NCI-H524 (cell line): ENCODE data around the gene CD180.

Experiments used
- DNase-seq, 2 experiments: peaks; one replicate each; lab custom pipeline; 2025; lab: John Stamatoyannopoulos, UW

Gene CD180

DNA sequence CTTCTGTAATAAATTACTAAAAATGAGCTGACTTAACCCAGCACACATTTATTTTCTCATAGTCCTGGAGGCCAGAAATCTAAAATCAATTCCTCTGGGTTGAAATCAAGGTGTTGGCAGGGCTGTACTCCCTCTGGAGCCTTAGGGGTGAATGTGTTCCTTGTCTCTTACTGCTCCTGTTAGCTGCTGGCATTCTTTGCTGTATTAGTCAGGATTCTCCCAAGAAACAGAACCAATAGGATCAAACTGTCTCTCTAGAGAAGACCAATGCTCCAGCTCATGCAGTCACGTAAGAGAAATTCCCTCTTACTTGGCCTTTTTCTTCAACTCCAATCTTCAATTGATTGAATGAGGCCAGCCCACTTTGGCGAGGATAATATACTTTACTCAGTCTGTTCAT, 15.3 kb upstream of the CD180 start:
- no peak for DNase-seq

DNA sequence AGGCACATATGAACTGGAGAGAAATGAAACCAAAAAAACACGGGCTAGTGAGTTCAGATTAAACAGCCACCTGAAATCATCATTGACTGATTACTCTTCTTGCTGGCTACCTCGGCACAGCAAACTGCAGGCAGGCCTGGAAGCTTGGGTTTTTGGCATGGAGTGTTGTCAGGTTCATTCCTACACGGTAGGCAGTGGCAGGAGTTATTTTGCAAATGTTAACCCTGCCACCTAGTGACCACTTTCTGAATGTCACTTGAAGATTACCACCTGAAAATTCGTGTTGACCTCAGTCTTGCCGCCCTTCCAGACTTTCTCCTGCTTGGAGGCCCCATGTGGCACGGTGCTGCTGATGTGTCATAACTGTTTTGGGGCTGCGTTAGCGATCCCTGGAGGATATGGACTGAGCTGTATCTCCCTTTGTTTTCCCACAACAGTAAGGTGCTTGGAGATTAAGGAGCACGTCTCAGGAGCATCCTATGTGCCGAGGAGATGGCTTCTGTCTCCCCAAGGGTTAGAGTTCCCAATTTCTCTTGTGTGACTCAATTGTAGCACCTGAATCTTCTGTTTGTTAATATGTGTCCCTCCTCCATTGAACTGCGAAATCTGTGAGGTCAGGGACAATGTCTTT, 12.7 kb upstream of the CD180 start:
- peak; percentile 48 to 85 for DNase-seq

DNA sequence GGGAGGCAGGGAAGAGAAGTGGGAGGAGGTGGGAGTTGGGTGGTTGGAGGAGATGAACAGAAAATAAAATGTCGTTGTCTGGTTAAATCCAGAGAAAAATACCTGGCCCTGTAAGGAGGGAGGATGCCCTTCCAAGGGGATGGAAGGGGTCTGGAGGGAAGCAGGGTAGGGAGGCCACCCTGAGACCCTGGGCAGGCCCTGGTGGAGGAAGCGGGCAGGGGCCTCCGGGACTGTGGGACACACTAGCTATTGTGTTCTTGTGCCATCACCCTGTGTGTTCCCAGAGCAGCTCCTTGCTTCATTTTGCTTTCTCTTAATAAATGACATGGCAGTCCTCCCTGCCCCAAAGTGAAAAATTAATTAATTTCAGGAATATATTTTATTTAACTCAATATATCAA, 11.8 kb upstream of the CD180 start:
- DNase-seq = no peak

DNA sequence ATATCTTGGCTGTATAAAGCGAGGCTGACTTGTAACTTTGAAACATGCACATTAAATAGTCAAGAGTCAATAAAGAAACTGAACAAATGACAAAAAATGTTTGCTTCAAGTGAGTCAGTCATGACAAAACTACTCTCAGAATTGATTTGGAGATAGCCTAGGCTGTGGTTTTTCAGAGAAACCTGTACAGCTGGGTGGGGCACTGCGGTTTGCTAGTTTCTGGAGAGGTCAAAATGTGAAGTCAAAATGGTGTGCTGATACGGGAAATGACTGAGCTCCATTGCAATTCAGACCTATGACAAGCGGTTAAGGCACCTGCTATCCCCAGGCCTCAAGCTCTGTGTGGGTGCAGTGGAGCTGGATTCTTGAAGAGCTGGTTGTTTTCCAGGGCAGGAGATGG, 10.3 kb upstream of the CD180 start:
- no peak for DNase-seq

DNA sequence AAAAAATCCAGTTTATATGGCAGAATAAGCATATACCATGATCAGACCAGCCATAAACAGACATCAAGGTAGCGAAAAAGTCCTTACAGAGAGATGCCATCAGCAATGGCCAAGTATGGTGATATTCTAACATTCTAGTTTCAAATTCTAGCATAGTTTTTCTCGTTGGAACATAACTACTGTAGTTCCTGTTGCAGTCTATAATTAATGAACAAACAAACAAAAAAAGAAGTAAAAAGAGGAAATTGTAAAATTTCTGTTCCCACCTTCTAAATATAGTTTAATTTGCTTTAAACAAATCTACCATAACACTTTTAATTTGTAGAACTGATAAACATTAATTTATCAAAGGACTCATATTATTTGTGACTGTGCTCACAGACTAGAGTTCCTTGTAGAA, 9.9 kb upstream of the CD180 start:
- DNase-seq = no peak

GRCh38 chr5:67205981-67206380, 9.4 kb upstream of the CD180 start:
- no peak for DNase-seq

DNA sequence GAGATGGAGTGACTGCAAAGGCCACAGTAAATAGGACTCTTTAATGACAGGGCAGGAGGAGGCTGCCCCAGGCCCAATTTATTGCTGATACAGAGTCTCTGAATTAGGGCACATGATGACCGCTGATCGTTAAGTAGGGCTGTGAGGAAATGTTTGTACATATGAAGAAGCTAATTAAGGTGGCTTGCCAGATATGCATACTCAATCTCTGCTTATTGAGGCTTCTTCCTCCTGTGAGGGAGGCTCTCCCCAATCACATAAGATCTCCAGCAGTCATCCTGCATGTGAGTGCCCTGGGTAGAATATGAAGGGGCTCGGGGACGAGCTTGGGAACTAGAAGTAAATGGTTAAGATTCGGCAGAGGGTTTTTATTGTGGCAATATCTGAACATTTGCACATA, 8.2 kb upstream of the CD180 start:
- DNase-seq = peak in 1 of 2 experiments; percentile 32

GRCh38 chr5:67203701-67204074, 7.1 kb upstream of the CD180 start:
- DNase-seq = no peak

DNA sequence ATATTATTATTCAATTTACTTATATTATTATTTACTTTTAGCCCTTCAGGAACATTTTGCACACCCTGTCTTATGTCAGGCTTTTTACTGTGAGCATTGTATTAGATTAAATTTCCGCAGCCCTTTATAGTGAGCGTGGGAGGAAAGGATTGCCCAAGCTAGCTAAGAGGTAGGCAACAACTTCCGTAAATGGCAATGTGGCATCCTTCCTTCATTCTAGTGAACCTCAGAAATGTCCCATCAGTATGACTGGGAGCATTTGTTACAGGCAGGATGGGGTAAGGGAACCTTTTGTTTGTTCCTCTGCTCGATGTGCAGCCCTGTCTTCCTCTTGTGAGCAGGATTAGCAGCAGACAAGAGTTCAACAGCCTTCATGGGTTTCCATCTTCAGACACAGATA, 6.2 kb upstream of the CD180 start:
- DNase-seq = no peak

- DNase-seq = no peak
Measured at GRCh38 chr5:67201897-67202549, 5.4 kb upstream of the CD180 start.

GRCh38 chr5:67200809-67201562, 4.4 kb upstream of the CD180 start:
- DNase-seq = no peak

DNA sequence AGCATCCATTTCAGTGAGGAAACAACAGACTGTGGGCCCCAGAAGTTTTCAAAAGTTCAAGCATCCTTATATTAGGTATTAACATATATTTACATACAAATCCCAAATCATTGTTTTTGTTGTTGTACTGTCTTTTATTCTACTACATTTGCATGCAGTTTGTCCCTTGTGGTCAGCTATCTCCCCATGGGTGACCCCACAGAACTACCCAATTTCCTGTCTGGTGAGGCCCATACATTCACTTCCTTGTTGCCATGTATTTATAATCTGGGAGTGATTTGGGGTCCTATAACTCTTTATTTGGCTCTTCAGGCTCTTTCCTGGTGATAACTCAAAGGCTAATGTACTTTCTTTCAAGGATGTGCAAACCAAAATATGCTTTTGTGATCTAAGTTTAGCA, 3.3 kb upstream of the CD180 start:
- no peak for DNase-seq

DNA sequence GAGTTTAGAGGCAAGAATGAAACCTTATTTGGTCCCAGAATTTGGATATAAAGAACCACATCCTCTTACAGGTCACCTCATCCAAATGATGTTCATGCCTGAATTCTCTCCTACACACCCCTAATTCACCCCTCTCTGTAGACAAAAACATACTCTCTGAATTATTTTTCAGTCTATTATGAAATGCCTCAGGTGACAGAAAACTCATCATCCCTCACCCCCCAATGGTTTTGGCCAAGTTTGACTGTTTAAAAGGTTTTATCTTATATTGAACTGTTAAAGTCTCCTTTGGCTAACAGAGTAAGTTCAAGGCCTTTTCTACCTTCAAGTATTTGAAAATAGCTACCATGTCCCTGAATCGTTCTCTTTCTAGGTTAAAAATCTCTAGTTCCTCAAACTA, 2.3 kb upstream of the CD180 start:
- DNase-seq = no peak

GRCh38 chr5:67197536-67197935, 937 bp upstream of the CD180 start:
- no peak for DNase-seq

DNA sequence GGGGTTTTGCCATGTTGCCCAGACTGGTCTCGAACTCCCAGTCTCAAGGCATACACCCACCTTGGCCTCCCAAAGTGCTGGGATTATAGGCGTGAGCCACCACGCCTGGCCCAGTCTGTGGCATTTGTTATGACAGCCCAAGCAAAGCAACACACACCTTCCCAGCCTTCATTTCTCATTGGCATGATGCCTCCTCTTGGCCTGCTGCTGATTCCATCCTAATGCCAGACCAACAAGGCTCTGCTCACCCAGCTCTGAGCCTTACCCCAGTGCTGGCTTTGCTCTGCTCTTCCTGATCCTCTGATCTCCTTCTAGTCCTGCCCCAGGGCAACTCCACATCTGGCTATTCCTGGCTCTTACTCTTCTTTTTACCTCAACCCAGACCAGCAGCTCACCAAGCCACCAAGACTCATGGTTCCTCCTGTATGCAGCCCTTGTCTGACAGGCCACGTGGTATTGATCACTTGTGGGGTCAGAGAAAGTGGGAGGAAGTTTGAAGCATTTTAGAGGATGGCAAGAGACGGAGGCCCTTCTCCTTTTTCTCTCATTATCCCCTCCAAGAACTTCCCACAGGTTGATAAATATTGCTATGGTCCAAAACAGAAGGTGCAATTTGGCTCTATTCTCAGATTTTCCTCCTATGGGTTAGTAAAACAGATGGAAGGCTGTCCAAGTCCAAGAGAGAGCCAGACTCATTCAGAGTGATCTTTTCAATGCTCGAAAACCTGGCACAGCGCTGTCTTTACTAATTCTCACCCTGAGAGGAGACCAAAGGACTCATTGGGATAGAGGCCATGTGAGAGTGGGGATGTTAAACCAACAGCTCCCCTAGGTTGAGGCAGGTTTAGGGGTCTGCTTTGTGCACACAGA, 958 bp downstream of the CD180 start:
- no peak for DNase-seq

GRCh38 chr5:67194166-67194565, 2.4 kb downstream of the CD180 start:
- no peak for DNase-seq

- no peak for DNase-seq
Measured at GRCh38 chr5:67193439-67193807, 3.2 kb downstream of the CD180 start.

- DNase-seq = no peak
Measured at GRCh38 chr5:67192719-67193438, 3.7 kb downstream of the CD180 start.

DNA sequence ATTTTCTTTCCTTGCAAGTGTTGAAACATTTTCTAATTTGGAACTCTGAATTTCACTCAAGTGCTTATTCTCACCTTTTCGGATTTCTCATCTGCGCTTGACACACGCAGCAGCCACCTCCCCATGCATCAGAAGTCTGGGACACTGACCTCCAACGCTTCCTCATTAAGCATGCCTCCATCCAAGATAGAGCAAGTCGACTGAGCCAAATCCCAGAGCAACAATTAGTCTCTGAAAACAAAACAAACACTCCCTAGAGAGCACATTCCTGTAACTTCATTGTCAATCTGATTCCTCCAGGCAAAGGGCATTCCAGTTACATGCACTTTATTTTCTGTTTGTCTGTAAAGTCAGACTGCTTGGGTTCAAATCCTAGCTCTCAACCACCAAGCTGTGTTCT, 5.7 kb downstream of the CD180 start:
- DNase-seq = no peak

GRCh38 chr5:67190410-67190809, 6.2 kb downstream of the CD180 start:
- DNase-seq = no peak

DNA sequence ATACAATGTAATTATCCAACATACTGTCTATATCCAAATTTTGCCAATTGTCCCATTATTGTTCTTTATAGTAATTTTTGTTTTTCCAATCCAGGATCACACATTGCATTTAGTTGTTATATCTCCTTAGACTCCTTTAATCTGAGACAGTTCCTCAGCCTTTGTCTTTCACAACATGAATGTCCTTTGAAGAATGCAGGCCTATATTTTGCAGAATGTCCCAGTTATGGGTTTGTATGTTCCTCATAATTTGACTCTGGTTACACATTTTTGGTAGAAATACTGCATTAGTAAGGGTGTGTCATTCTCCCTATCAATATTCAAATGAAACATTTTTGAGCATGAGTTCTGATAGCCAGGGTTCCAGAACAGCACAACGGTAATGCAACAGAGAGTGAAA, 6.7 kb downstream of the CD180 start:
- no peak for DNase-seq

GRCh38 chr5:67189079-67189354, 7.6 kb downstream of the CD180 start:
- DNase-seq = no peak
